Measurements from ENCODE around the gene GPS1. TPM values are rescaled to one million over a fixed set of nuclear protein-coding genes. Genes with fewer than 3 reads are reported as not detected.

Gene GPS1
- total and polyA plus RNA-seq, 9 of the 15 experiments (the other 6 are each of a cell fraction or from before 2014, with no cell fraction given), result 3.1 to 167 (median 69.9) TPM

- TF ChIP-seq TSHZ1 (CRISPR knock-in tag; IDR thresholded peaks at IDR 0.05) (no peak), GTF2A2 (tag; IDR thresholded peaks at IDR 0.05) (no peak), L3MBTL2 (IDR thresholded peaks at IDR 0.05) (peak; percentile 87), RBM17 (IDR thresholded peaks at IDR 0.05; ENCODE audit: borderline replicate concordance, low read depth, low read length) (no peak), ZZZ3 (IDR thresholded peaks at IDR 0.05) (no peak), NFIC (IDR thresholded peaks at IDR 0.05) (peak; percentile 55), RBM25 (IDR thresholded peaks at IDR 0.05; ENCODE audit: low read depth, low read length, severe bottlenecking) (no peak), NCOA4 (IDR thresholded peaks at IDR 0.05; ENCODE audit: partially characterized antibody) (no peak), GATA2 (CRISPR knock-in tag; IDR thresholded peaks at IDR 0.05) (no peak), BCLAF1 (IDR thresholded peaks at IDR 0.05; ENCODE audit: borderline replicate concordance in 1 of 2, control insufficient read depth in 1 of 2, low read depth in 2 of 2, low read length in 1 of 2) (no peak), SP2 (IDR thresholded peaks at IDR 0.05; ENCODE audit: extremely low read depth, low read depth, low read length, poor library complexity, severe bottlenecking) (peak; percentile 20), CHD4 (IDR thresholded peaks at IDR 0.05; ENCODE audit: insufficient read depth, insufficient replicate concordance, low read depth, low read length, poor library complexity, severe bottlenecking) (no peak), BMI1 (IDR thresholded peaks at IDR 0.05; ENCODE audit: low read length) (no peak), YY1 (IDR thresholded peaks at IDR 0.05; ENCODE audit: borderline replicate concordance in 1 of 3, control insufficient read depth in 1 of 3, extremely low read depth in 1 of 3, insufficient read depth in 3 of 3, insufficient read length in 1 of 3, insufficient replicate concordance in 2 of 3, low read depth in 1 of 3, low read length in 2 of 3) (peak in 1 of 3 experiments; percentile 80), FOXK2 (conservative IDR thresholded peaks at IDR 0.05 in 1 of 2, IDR thresholded peaks at IDR 0.05 in 1 of 2; ENCODE audit: low read depth in 2 of 2) (peak in 1 of 2 experiments; percentile 32; a peak in 1 of 4 replicates)
- TF ChIP-seq, protein P1, sequence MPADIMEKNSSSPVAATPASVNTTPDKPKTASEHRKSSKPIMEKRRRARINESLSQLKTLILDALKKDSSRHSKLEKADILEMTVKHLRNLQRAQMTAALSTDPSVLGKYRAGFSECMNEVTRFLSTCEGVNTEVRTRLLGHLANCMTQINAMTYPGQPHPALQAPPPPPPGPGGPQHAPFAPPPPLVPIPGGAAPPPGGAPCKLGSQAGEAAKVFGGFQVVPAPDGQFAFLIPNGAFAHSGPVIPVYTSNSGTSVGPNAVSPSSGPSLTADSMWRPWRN (IDR thresholded peaks at IDR 0.05; ENCODE audit: low read depth), result no peak
Measured at GRCh38 chr17:82037092-82037888, 14.4 kb upstream of the GPS1 start, which contains the start of gene DCXR (continued).

Measured in K562 (cell line).